Hindlimb muscle (tissue), 1 donor: ENCODE results near the gene CFAP47. TPM values are rescaled to one million over a fixed set of nuclear protein-coding genes. Genes with fewer than 3 reads are reported as not detected.
"Not testable (repeated sequence)": the region's sequence is repeated elsewhere in the genome, so short reads cannot be mapped to it uniquely, and the experiment has no call there.

Source experiments
- DNase-seq: peaks from one replicate; pipeline ENCODE4 v3.0.0-alpha.2; 2013
- polyA plus RNA-seq: library from polyadenylated mRNA; unstranded; fragments of 120-200 nt; gene quantifications from one replicate; pipeline ENCODE4 v1.2.1, GENCODE V29; 2013; ENCODE audit not compliant: insufficient read length

CFAP47 gene
- polyA plus RNA-seq, 1 donor: not detected

- not testable (repeated sequence) for DNase-seq
These were observed 315.4 kb downstream of the CFAP47 start for GRCh38 chrX:36234840-36235528.

- DNase-seq: peak; percentile 0
These were observed 321.9 kb downstream of the CFAP47 start for GRCh38 chrX:36241397-36241796.

GRCh38 chrX:36266155-36266554, 346.6 kb downstream of the CFAP47 start:
- DNase-seq: no peak

GRCh38 chrX:36310136-36310535, 390.6 kb downstream of the CFAP47 start:
- no peak for DNase-seq

GRCh38 chrX:36314303-36314702, 394.8 kb downstream of the CFAP47 start:
- DNase-seq: no peak

GRCh38 chrX:36334572-36334971, 415.0 kb downstream of the CFAP47 start:
- no peak for DNase-seq

GRCh38 chrX:36336751-36337150, 417.2 kb downstream of the CFAP47 start:
- DNase-seq: no peak

GRCh38 chrX:36344301-36344700, 424.8 kb downstream of the CFAP47 start:
- DNase-seq: no peak

GRCh38 chrX:36348509-36348908, 429.0 kb downstream of the CFAP47 start:
- no peak for DNase-seq

GRCh38 chrX:36357855-36358254, 438.3 kb downstream of the CFAP47 start:
- DNase-seq: no peak

- DNase-seq: no peak
These were observed 444.7 kb downstream of the CFAP47 start for GRCh38 chrX:36364262-36364661.

- no peak for DNase-seq
These were observed 464.0 kb downstream of the CFAP47 start for GRCh38 chrX:36383495-36383894.

GRCh38 chrX:36388901-36389300, 469.4 kb downstream of the CFAP47 start:
- no peak for DNase-seq

GRCh38 chrX:36401774-36402173, 482.2 kb downstream of the CFAP47 start:
- DNase-seq: no peak

- no peak for DNase-seq
These were observed 488.3 kb downstream of the CFAP47 start for GRCh38 chrX:36407836-36408235.

GRCh38 chrX:36414056-36414455, 494.5 kb downstream of the CFAP47 start:
- no peak for DNase-seq

- no peak for DNase-seq
These were observed 502.8 kb downstream of the CFAP47 start for GRCh38 chrX:36422368-36422767.

GRCh38 chrX:36431819-36432218, 512.3 kb downstream of the CFAP47 start:
- no peak for DNase-seq

GRCh38 chrX:36434522-36434921, 515.0 kb downstream of the CFAP47 start:
- DNase-seq: no peak

Other genes with a start within 250 kb of the CFAP47 start
- not detected for gene MAGEB16, start 121.4 kb upstream of the CFAP47 start, polyA plus RNA-seq